Breast epithelium (tissue), 3 donors: ENCODE data around the gene SSTR1.

ENCODE experiments used
- CTCF ChIP-seq, 3 donors: fragments of 450-650 bp; IDR thresholded peaks; one replicate each; pipeline ENCODE4 v1.5.1; 2016 to 2017; ENCODE audit warnings: antibody characterized with exemption in 3 of 3, mild to moderate bottlenecking in 3 of 3, moderate library complexity in 3 of 3
- POLR2A ChIP-seq: fragments of 450-650 bp; IDR thresholded peaks from one replicate; pipeline ENCODE4 v1.6.1; 2016; ENCODE audit warnings: antibody characterized with exemption, mild to moderate bottlenecking, moderate library complexity
- POLR2AphosphoS5 ChIP-seq, 3 donors: sonication (generic); formaldehyde crosslinking; IDR thresholded peaks; one replicate each; pipeline ENCODE4 v1.6.1; 2017; ENCODE audit warnings: antibody characterized with exemption in 3 of 3

GRCh38 chr14:38213001-38213400, 5.3 kb downstream of the SSTR1 start:
- TF ChIP-seq CTCF (IDR thresholded peaks at IDR 0.05) (no peak), POLR2A (no peak), POLR2AphosphoS5 (IDR thresholded peaks at IDR 0.05) (no peak)
